ENCODE data around the gene IDH1. TPM values are rescaled to one million over a fixed set of nuclear protein-coding genes. Genes with fewer than 3 reads are reported as not detected.
A peak's percentile ranks its signal among the peaks of the same experiment; 100 is the strongest.
"Not testable (repeated sequence)": the region's sequence is repeated elsewhere in the genome, so short reads cannot be mapped to it uniquely, and the experiment has no call there.

Gene IDH1
- total RNA-seq, 1 experiment from 2014 or later, result 91.2 TPM

DNA sequence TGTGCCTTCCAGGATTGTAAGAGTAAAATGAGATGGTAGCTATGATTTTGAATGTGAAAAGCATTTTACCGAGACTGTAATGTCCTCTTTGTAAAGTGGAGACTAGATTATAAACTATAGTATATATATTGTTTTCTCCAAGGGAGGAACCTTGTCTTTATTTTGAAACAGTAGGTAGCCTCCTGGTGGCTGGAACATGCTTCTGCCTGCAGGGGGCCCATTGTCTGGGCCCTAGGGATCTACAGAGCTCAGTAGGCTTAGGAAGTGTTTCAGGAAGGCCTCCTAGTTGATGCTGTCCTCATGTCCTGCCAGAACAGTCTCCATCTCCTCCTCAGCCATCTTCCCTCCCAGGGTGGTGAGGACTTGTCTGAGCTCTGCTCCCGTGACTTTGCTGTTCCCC lies 14.2 kb upstream of the IDH1 start:
- CTCF ChIA-PET, result no interaction called here
- Histone ChIP-seq H3K4me1 (ENCODE audit: control insufficient read depth in 1 of 2, insufficient read depth in 2 of 2, low read length in 2 of 2) (peaks cover 10 to 26% of the 10 kb centered on the region in 2 experiments), H3K79me2 (ENCODE audit: insufficient read depth, low read length) (peaks cover 38% of the 10 kb centered on the region), H3K9me2 (ENCODE audit: insufficient read depth) (no peaks in the 10 kb centered on the region), H3K4me2 (ENCODE audit: low read length) (no peak overlapping the region), H3K36me3 (ENCODE audit: control insufficient read depth in 1 of 2, insufficient read depth in 2 of 2, low read length in 2 of 2) (peaks cover 0 to 16% of the 10 kb centered on the region in 2 experiments; a peak in 3 of 4 replicates), H3K4me3 (replicated peaks in 1 of 2; ENCODE audit: low read depth in 1 of 2, low read length in 2 of 2) (no peak overlapping the region), H3K9ac (ENCODE audit: low read length) (no peak overlapping the region), H3K27me3 (ENCODE audit: insufficient read depth, low read length) (no peaks in the 10 kb centered on the region), H3K9me3 (ENCODE audit: control insufficient read depth in 1 of 2, insufficient read depth in 1 of 2, low read depth in 1 of 2, low read length in 2 of 2) (no peaks in the 10 kb centered on the region), H2AFZ (ENCODE audit: low read depth, low read length, poor library complexity, severe bottlenecking) (no peak overlapping the region), H3K27ac (ENCODE audit: low read depth, low read length) (no peak overlapping the region), H4K20me1 (ENCODE audit: insufficient read depth) (no peaks in the 10 kb centered on the region)
- DNase-seq (ENCODE audit: low read depth, low spot score), result no peak
- POLR2A ChIA-PET, result no interaction called here
- no peak for ATAC-seq
- no peak for TF ChIP-seq EZH2 (IDR thresholded peaks at IDR 0.05)
- TF ChIP-seq, protein P1, sequence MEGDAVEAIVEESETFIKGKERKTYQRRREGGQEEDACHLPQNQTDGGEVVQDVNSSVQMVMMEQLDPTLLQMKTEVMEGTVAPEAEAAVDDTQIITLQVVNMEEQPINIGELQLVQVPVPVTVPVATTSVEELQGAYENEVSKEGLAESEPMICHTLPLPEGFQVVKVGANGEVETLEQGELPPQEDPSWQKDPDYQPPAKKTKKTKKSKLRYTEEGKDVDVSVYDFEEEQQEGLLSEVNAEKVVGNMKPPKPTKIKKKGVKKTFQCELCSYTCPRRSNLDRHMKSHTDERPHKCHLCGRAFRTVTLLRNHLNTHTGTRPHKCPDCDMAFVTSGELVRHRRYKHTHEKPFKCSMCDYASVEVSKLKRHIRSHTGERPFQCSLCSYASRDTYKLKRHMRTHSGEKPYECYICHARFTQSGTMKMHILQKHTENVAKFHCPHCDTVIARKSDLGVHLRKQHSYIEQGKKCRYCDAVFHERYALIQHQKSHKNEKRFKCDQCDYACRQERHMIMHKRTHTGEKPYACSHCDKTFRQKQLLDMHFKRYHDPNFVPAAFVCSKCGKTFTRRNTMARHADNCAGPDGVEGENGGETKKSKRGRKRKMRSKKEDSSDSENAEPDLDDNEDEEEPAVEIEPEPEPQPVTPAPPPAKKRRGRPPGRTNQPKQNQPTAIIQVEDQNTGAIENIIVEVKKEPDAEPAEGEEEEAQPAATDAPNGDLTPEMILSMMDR (IDR thresholded peaks at IDR 0.05 in 2 of 3, conservative IDR thresholded peaks at IDR 0.05 in 1 of 3; ENCODE audit: borderline replicate concordance in 1 of 3, insufficient read depth in 1 of 3, low read depth in 2 of 3, low read length in 2 of 3), result peak in 2 of 3 experiments; percentile 36 to 44; a peak in 4 of 6 replicates
- no peak for TF ChIP-seq YY1 (IDR thresholded peaks at IDR 0.05; ENCODE audit: extremely low read depth, insufficient replicate concordance, low read depth, low read length)
- TF ChIP-seq FOSL1 (IDR thresholded peaks at IDR 0.05; ENCODE audit: low read depth), result no peak
- RAD21 ChIA-PET (ENCODE audit: low non-redundant PET in 1 of 2, low total read pairs in 2 of 2, uncharacterized antibody in 2 of 2, unreplicated experiment in 2 of 2), result no interaction called here
- intact Hi-C loops (cut with micrococcal nuclease), result loop anchor here (5.0 kb wide), 1 partner anchor 472 kb away; no protein-coding TSS in a partner anchor
- BruUV-seq (replicated peaks), result no TSS peak

DNA sequence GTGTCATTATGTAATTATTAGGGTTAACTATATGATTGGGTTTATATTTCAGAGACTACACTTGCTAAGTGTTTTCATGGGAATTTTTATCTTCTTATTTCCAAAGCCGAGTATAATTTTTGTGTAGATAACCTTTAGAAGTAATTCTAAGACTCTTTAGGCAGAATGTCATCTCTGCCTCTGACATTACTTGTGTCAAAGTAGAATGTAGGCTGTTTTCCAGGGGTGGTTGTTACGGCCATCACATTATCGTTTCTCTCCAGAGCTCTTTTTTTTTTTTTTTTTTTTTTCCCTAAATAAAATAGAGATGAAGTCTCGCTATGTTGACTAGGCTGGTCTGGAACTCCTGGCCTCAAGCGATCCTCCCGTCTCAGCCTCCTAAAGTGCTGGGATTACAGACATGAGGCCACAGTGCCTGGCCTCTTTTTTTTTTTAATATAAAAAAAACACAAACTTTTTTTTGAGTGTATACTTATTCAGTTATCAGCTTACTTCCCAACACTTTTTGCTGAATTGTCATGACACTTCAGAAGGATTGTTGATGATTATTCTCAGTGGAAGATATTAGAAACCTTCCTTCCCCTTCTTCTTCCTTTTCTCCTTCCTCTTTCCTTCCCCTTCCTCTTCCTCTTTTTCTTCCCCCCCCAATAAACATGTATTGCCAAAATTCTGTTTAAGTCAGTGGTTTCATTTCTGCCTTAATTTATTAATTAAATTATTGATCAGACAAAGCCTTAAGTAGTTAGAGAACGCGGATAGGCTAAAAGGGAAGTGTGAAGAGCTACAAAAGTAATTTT lies 13.5 kb upstream of the IDH1 start:
- BruUV-seq (replicated peaks), result no TSS peak
- ChIA-PET POLR2A (no interaction called here), RAD21 (ENCODE audit: low non-redundant PET in 1 of 2, low total read pairs in 2 of 2, uncharacterized antibody in 2 of 2, unreplicated experiment in 2 of 2) (no interaction called here), CTCF (no interaction called here)
- Histone ChIP-seq H3K27me3 (ENCODE audit: insufficient read depth, low read length) (no peaks in the 10 kb centered on the region), H3K9ac (ENCODE audit: low read length) (no peak overlapping the region), H3K4me2 (ENCODE audit: low read length) (peak overlapping the region; percentile 85), H3K27ac (ENCODE audit: low read depth, low read length) (no peak overlapping the region), H3K79me2 (ENCODE audit: insufficient read depth, low read length) (peaks cover 38% of the 10 kb centered on the region), H3K4me1 (ENCODE audit: control insufficient read depth in 1 of 2, insufficient read depth in 2 of 2, low read length in 2 of 2) (peaks cover 10 to 29% of the 10 kb centered on the region in 2 experiments), H4K20me1 (ENCODE audit: insufficient read depth) (no peaks in the 10 kb centered on the region), H2AFZ (ENCODE audit: low read depth, low read length, poor library complexity, severe bottlenecking) (no peak overlapping the region), H3K9me3 (ENCODE audit: control insufficient read depth in 1 of 2, insufficient read depth in 1 of 2, low read depth in 1 of 2, low read length in 2 of 2) (no peaks in the 10 kb centered on the region), H3K9me2 (ENCODE audit: insufficient read depth) (no peaks in the 10 kb centered on the region), H3K36me3 (ENCODE audit: control insufficient read depth in 1 of 2, insufficient read depth in 2 of 2, low read length in 2 of 2) (peaks cover 0 to 12% of the 10 kb centered on the region in 2 experiments; a peak in 2 of 4 replicates), H3K4me3 (replicated peaks in 1 of 2; ENCODE audit: low read depth in 1 of 2, low read length in 2 of 2) (no peak overlapping the region)
- intact Hi-C loops (cut with micrococcal nuclease), result loop anchor here (5.0 kb wide), 1 partner anchor 471 kb away; no protein-coding TSS in a partner anchor
- TF ChIP-seq POLR2AphosphoS5 (IDR thresholded peaks at IDR 0.05; ENCODE audit: low read depth, low read length), result no peak
- TF ChIP-seq, protein P2, sequence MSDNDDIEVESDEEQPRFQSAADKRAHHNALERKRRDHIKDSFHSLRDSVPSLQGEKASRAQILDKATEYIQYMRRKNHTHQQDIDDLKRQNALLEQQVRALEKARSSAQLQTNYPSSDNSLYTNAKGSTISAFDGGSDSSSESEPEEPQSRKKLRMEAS (IDR thresholded peaks at IDR 0.05), result no peak
- no peak for TF ChIP-seq SRF (IDR thresholded peaks at IDR 0.05; ENCODE audit: low read depth)
- TF ChIP-seq ELF1 (IDR thresholded peaks at IDR 0.05; ENCODE audit: borderline replicate concordance, low read depth), result no peak
- no peak for TF ChIP-seq SP1 (IDR thresholded peaks at IDR 0.05; ENCODE audit: low read depth)
- ATAC-seq (no peak), DNase-seq (ENCODE audit: low read depth, low spot score) (no peak)

DNA sequence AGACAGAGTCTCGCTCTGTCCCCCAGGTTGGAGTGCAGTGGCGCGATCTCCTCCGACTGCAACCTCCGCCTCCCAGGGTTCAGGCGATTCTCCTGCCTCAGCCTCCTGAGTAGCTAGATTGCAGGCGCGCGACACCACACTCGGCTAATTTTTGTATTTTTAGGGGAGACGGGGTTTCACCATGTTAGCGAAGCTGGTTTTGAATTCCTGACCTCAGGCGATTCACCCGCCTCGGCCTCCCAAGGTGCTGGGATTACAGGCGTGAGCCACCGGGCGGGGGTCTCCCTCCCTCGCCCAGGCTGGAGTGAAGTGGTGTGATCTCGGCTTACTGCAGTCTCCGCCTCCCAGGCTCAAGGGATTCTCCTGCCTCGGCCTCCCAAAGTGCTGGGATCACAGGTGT lies 12.7 kb upstream of the IDH1 start:
- H3K9me3 ChIP-seq (ENCODE audit: control insufficient read depth in 1 of 2, insufficient read depth in 1 of 2, low read depth in 1 of 2, low read length in 2 of 2); ATAC-seq; DNase-seq (ENCODE audit: low read depth, low spot score); H4K20me1 ChIP-seq (ENCODE audit: insufficient read depth); BruUV-seq (replicated peaks); H3K27me3 ChIP-seq (ENCODE audit: insufficient read depth, low read length); H2AFZ ChIP-seq (ENCODE audit: low read depth, low read length, poor library complexity, severe bottlenecking); H3K27ac ChIP-seq (ENCODE audit: low read depth, low read length); H3K9me2 ChIP-seq (ENCODE audit: insufficient read depth); RAD21 ChIA-PET (ENCODE audit: low non-redundant PET in 1 of 2, low total read pairs in 2 of 2, uncharacterized antibody in 2 of 2, unreplicated experiment in 2 of 2); H3K36me3 ChIP-seq (ENCODE audit: control insufficient read depth in 1 of 2, insufficient read depth in 2 of 2, low read length in 2 of 2): not testable (repeated sequence)
- Histone ChIP-seq H3K79me2 (ENCODE audit: insufficient read depth, low read length) (peaks cover 38% of the 10 kb centered on the region), H3K9ac (ENCODE audit: low read length) (peak overlapping the region; percentile 79; the same call in 1 of the 2 replicates), H3K4me1 (ENCODE audit: control insufficient read depth in 1 of 2, insufficient read depth in 2 of 2, low read length in 2 of 2) (peaks cover 10 to 29% of the 10 kb centered on the region in 2 experiments), H3K4me2 (ENCODE audit: low read length) (peak overlapping the region; percentile 85), H3K4me3 (replicated peaks in 1 of 2; ENCODE audit: low read depth in 1 of 2, low read length in 2 of 2) (peak overlapping the region; percentile 90 to 91; a peak in 3 of 4 replicates)
- ChIA-PET POLR2A (interaction anchor here (3.0 kb wide), 1 partner anchor 13 kb away, joined by 16 read pairs; the partner anchor contains the start of gene IDH1), CTCF (interaction anchor here (2.5 kb wide), 1 partner anchor 165 kb away, joined by 13 read pairs; no protein-coding TSS in a partner anchor)
- intact Hi-C loops (cut with micrococcal nuclease), result loop anchor here (5.0 kb wide), 1 partner anchor 470 kb away; no protein-coding TSS in a partner anchor
